ENCODE data around the gene STARD13.

Gene STARD13

DNA sequence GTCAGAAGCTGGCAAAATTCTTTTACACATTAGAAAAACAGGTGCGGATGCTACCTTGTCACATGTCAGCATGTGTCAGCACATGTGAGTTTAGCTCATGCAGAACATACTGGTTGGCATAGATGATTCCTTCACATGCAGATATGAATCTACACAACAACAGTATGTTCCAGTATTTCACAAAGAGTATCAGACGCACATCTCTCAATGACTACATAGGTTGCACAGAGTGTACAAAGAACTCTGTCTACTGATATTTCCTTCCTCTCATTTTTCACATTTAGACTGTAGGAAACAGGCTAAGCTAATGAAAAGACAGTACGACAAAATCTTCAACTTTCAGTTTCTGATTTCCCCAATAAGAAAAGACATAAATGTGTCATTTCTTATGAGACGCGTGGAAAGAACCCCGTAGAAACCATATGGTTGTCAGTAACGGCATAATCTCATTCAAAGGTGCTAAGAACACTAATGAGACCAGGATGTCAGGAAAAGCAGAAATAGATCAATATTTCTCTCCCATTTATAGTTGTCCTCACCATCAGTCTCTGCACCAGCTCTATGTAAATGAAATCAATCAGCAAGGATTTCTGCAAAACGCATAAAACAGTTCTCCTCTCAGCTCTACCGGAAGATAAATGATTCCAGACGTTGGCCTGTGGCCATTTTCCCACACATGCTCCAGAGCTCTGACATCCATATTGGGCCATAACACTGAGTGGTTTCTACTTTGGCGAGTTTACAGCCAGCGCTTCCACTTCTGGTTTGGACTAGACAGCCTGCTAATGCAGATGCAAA, 81.2 kb downstream of the STARD13 start:
- no peak for DNase-seq (ENCODE audit: low read depth in 2 of 3, low spot score in 1 of 3)

DNA sequence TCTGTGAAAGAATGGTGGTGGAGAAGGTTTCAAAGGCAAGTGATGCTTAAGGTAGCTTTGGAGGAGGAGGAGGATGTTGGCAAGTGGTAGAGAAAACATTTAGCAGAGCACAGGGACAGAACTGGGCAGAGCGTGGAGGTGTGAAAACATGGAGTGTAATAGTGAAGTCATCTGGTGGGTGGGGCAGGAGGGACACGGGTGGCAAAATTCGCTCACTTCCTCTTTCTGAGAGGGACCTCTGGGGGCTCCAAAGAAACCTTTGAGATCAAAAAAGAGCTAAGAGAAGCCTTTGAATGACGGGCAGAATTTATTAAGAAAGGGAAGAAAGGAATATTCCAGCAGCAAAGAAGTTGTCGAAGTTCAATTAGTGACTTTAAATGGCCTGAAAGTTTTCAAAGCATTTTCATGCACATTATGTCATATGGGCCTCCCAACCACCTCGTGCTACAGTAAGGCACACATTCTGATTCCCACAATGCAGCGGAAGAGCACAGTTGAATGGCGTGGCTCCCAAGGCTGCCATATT, 82.8 kb downstream of the STARD13 start:
- no peak for DNase-seq (ENCODE audit: low read depth in 2 of 3, low spot score in 1 of 3)

DNA sequence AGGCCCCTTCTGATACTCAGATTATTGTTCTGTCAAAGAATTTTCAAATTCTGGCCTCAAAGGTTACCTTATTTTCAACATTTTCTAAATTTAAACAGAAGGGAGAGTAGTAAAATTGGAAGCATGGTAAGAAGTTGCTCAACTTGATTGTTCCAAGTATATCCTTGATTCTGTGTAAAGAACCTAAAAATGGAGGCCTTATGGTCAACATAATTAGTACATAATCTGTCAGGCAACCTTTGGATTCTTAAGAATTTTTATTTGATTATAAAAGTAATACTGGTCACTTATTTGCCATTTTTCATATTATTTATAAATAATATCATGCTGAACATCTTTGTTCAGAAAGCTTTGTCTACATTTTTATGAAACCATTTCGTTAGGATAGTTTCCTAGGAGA, 83.9 kb downstream of the STARD13 start:
- no peak for DNase-seq (ENCODE audit: low read depth in 2 of 3, low spot score in 1 of 3)

DNA sequence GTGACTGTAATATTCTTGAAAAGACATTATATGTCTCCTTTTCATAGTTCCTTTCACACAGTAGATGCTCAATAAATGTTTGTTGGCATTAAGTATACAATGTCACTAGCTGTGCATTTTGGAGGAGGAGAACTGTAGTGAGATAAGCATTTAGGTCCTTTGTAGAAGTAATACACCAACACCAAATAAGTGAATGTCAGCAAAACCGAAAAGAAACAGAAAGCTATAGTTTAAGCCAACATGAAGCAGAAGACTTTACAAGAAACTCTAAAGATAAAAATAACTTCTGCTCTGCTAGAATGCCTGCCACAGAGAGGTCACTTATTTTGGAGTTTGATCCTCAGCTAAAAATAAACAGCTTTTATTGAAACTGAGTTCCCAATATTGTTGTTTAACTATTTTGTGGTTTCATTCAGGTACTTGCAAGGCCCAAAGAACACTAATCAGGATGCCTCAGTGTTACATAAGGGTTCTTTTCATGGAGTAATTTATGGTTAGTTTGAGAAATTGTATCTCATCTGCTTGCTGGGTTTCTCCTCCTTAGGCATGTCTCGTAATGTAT, 86.2 kb downstream of the STARD13 start:
- no peak for DNase-seq (ENCODE audit: low read depth in 2 of 3, low spot score in 1 of 3)

DNA sequence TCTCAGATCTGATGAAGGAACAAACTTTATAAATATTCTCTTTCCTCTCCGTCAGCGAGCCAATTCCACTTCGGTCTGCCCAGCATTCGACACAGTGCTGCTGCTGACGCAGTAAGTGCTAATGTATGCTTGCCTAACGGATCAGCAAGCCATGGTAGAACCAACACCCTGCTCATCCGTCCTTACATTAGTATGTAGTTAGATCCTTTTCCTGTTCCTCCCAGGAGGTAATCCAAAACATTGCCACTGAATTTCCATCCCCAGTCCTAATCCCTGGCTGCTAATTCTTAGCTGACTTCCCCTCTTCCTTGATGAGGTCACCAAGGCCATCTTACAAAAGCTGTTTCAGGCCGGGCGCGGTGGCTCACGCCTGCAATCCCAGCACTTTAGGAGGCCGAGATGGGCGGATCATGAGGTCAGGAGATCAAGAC, 88.0 kb downstream of the STARD13 start:
- DNase-seq (ENCODE audit: low read depth in 2 of 3, low spot score in 1 of 3), result no peak

DNA sequence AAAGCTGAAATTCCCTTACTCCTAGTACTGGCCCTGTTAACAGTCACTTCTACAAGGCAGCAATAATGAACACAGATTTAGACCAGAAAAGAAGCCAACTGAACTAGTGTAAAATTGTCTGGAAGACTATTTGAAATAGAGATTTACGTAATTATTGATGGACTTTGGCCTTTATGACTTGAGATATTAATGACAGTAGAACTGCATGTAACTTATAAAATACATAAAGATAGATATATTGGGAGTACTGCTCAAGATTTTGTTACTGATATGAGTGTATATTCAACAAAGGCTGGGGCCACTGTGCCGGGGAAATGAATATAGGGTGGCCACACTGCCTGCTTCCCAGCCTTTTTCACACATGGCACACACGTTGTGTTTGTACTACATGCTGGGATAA, 88.8 kb downstream of the STARD13 start:
- no peak for DNase-seq (ENCODE audit: low read depth in 2 of 3, low spot score in 1 of 3)

DNA sequence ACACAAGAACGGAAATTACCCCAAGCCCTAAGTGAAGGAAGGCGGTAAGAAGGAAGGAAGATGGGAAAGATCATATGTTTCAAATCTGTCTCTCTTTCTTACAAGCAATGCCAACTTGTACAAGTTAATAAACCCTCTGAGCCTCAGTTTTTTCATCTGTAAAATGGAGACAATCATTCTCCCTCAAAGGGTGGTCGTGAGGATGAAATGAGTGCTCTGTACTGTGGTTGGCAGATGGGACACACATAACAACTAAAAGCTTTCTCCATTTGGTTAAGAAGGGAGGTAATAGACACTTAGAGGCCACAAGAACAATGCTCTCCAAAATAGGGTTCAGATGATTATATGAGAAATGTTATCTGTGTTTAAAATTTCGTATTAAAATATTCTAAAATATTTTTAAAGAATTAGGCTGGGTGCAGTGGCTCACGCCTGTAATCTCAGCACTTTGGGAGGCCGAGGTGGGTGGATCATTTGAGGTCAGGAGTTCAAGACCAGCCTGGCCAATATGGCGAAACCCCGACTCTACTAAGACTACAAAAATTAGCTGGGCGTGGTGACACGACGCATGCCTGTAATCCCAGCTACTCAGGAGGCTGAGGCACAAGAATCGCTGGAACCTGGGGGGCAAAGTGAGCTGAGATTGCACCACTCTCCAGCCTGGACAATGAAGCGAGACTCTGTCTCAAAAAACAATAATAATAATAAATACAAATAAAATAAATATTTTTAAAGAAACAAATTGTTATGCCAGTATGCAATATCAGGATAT, 89.7 kb downstream of the STARD13 start:
- no peak for DNase-seq (ENCODE audit: low read depth in 2 of 3, low spot score in 1 of 3)

DNA sequence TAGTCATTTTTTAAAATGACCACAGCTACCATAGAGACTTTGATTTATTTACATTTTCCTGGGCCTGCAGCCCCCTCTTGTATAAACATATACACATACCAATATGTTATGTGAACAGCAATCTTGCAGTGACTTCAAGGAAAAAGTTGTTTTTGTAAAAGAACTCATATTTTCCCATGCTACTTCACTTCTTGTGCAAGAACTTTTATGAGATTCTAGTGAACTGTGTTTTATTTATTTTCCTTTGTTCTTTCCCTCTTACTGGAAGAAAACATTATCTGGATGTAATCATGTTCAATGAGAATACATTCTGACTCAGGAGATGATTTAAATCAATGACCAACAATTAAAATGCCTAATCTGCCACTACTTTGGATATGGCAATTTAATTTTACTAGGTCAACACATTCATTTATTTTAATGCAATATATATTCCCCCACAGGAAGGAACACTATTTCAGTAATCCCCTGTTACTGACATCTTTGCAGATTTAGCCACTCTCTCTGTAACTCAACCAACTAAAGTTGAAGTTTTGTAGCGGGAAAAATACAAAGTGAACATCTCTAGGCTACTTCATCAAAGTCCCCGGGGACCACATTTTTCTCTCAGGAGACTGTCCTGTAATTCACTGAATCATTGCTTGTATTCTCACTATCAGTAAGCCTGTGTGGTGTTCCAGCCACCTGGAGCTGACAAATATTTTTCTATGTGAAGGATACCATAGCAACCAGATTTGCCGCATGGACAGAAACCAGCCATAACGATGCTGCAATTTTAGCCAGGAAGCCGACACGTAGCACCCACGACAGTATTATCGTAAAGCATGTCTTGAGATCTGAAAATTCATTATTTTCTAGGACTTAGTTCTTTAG, 90.5 kb downstream of the STARD13 start:
- DNase-seq (ENCODE audit: low read depth in 2 of 3, low spot score in 1 of 3), result no peak

DNA sequence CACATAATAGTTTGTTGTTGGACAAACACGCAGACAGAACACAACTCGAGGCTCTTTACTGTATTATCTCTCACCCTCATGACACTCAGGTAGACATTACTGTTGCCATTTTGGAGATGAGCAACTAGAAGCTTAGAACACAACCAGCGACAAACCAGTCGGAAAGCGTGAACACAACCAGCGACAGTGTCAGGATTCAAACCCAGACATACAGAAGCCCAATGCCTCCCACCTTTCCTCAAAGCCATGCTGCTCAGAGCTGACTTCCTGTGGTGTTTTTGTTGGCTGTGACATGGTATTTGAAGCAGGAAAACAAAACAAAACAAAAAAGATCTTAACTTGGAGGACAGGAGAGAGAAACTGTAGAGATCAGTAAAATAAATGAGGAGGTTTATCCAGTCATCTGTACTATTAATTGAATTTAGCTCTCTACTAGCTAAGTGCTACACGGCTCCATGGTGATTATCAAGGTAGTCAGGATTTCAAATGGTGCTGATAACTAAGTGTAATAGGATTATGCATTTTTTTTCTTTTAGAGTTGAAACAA, 92.1 kb downstream of the STARD13 start:
- no peak for DNase-seq (ENCODE audit: low read depth in 2 of 3, low spot score in 1 of 3)

DNA sequence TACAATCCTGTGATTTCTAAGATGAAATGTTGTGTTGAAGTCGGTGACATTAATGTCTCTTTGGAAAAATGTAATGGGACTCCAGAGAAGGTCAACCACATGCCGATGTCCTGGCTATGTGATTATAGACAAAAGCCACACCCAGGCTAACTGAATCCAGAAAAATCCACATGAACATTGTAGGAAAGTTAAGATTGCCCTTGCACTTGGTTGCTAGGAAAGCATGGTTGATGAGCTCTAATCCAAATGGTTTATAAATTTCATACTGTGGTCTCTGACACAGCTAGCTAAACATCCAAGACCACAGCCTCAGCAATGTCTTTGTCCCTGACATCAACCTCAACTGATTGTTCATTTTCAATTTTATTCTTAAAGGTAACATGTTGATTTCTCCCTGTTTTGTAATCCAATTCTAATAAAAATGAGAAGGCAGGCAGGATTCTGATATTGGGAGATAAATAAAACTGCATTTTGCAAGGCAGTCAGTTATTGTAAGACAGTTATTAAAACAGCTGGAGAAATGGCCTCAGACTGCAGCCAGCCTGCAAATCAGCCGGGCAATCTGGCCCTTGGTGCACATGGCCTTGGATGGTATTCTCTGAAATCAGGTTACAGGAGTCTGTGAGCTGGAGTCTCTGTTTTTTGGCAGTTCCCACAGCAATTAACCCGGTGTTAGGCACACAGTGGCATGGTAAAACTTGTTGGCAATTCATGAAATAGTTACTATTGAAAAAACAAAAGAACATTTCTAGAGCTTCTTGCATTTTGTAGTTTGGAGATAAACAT, 93.9 kb downstream of the STARD13 start:
- DNase-seq (ENCODE audit: low read depth in 2 of 3, low spot score in 1 of 3), result no peak

DNA sequence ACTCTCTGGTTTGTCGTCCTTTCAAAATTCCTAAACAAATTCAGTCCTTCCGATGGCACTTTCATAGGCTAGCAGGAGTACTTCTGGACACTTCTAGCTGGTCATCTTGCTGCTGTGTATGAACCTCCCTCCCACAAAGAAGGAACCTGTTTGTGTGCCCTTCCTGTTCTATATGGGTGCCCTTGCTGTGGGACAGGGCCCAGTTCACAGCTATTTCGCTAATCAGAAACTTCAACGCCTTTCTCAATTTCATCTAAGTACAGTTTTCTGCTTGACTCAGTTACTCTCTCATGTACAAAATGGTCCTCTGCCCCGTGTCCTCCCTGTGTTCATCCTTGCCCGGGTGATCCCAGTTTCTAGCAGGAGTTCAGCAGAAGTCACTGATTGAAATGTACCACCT, 96.1 kb downstream of the STARD13 start:
- DNase-seq (ENCODE audit: low read depth in 2 of 3, low spot score in 1 of 3), result no peak

DNA sequence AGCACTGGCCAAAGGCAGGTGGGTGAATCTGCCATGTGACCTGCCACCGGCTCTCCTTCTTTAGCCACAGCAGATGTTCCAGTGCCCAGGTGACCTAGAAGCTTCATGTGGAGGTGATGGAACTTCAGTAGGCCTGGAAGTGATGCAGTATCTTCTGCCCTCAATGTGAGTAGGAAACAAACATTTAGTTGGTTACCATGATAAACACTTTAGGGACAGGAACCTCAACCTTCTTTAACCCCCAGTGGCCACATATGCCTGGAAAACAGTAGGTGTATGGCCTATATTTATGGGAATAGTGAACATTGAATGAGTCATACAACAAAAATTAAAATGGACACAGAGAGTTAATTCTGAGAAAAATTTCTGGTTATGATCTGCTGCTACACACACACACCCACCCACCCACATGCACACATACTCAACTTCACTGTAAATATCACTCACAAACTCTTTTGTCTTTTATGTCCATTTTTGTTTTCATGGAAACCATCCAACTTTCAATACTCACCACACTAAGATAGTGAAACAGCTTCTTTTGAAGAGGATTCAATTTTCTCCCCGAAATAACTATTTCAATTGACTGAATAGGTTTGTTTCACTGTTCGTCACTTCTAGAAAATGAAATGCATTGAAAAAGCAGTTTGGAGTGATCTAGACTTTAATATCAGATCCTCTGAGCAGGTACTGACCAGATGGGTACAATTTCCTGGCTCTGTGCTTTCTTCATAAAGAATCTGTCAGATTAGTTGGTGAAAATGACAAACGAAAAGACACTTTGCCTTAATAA, 97.3 kb downstream of the STARD13 start:
- DNase-seq (ENCODE audit: low read depth in 2 of 3, low spot score in 1 of 3), result peak in 1 of 3 donors; percentile 0

DNA sequence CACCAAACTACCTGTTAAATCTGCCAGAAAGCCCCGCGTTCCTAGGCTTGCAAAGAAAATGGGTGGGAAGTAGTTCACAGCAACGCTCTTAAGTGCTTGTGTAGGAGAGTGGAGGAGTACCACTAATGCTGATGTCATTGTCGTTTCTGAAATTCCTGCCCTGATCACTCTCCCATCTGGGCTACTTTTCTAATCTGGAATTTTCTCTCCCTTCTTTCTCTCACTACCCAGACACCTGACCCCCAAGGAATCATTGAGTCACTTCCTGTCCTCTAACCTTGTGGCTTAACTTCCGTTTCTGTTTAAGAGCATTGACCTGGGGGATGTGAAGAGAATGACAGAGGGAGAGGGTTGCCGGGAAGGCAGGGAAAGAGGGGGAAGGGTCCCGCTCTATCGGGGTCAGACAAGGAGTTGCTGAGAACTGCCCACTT, 98.7 kb downstream of the STARD13 start:
- DNase-seq (ENCODE audit: low read depth in 2 of 3, low spot score in 1 of 3), result no peak

DNA sequence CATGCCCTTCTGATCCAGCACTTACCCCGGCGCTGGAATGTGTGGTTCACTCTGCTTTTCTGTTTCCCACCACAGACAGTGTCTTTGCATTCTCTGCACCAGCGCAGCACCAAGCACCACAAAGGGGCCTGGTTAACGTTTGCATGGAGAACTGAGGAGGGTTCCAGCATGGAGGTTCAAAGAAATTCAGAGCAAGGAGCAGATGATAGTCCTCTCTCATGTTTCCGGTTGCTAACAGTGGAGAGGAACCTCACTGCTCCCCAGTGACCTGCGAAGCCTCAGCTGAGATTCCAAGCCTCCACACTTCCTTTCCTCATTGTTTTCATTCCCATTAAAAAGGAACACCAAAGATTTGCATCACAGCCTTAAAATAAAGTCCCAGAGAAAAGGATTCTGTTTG, 99.7 kb downstream of the STARD13 start:
- DNase-seq (ENCODE audit: low read depth in 2 of 3, low spot score in 1 of 3), result no peak

DNA sequence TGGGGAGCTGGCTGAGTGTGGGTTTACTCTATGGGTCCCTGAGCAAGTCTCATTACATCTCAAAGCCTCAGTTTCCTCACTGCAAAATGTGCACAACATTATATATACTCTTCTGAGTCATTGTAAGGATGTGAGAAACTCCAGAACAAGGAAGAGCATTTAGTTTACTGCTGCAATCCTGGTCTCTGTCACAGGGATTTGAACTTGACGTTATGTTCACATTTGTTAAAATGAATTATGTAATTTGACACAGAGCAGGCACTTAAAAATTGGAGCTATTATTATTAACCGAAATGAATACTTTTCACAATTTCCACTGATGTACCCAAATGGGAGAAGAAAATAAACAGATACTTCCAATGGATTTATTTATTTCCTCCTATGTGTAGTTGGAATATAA, 101.0 kb downstream of the STARD13 start:
- no peak for DNase-seq (ENCODE audit: low read depth in 2 of 3, low spot score in 1 of 3)

DNA sequence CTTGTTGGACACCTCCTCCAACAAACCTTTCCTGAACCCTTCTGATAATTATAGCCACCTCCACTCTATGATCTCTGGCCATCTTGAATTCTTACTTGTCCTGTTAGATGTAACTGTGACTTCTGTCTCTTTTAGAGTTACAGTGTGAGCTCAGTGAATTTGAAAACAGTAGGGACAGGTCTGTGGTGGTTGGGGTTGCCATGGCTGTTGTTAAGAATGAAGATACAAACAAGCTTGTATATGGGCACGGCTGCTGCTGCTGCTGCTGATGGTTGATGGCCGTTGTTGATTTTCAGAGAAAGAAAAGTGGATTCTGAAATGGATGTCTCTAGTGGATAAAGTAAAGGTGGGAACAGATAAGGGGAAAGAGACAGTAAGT, 101.5 kb downstream of the STARD13 start:
- DNase-seq (ENCODE audit: low read depth in 2 of 3, low spot score in 1 of 3), result no peak

DNA sequence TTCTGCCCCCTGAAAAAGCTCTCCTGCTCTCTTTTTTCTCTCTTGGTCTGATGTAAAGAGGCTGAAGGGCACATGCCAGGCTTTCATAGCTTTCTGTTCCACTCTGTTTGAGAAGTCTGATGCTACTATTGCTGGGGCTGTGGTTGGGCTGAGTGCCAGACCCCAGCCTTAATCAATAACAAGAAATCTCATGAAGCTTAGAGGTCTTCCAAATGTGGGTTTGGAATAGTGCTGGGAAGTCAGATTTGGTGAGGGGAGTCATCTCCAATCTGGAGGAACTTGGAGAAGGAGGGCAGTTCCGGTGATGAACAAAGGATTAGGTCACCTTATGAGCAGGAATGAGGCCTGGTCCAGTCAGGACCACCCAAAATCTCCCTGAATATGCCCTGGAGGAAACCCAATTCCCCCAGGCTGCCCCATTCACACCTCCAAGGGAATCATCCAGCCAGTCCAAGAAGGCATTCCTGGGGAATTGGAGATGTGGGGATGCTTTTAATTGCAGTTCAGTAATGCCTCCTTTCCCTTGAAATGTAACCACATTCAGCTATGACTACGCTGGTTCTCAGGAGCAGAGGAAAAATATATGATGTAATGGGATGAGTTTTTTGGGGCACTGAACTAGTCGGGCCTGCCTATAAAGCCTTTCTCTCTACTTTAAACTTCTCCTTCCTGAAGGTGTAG, 102.0 kb downstream of the STARD13 start:
- DNase-seq (ENCODE audit: low read depth in 2 of 3, low spot score in 1 of 3), result no peak

DNA sequence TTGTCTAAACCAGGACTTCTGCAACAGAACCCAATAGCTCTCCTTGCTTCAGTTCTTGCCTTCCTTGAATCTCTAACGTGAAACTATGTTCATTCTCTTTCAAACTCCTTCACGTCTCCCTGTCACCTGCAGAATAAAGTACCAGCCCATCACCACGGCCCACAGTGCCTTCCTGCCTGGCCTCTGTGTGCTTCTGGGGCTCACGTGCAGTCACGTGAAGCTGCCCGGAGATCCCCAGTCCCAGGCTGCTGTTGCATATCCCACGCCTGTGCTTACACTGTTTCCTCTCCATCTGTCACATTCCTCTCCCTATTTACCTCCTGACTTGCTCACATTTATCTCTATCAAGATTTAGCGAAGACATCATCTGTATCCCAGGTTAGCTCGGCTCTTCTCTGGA, 102.8 kb downstream of the STARD13 start:
- no peak for DNase-seq (ENCODE audit: low read depth in 2 of 3, low spot score in 1 of 3)

DNA sequence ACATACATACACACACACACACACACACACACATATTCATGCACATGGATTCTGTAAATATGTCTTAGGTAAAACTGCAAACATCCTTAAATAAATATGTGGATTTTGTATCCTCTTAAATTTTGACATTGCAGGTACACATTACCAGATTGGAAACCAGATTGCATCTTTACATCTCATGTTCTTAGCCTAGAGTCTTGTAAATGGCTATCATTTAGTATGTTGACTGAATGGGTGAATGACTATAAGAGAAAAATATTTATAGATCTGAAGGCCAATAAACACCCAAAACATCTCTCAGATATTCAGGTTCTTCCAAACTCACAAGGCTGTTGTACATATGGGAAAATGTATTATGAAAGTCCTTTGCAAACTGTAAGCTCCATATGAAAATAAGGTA, 104.3 kb downstream of the STARD13 start:
- DNase-seq (ENCODE audit: low read depth in 2 of 3, low spot score in 1 of 3), result no peak

All from stimulated activated CD4-positive, alpha-beta T cell treated with anti-CD3 and anti-CD28 coated beads, Interleukin-12 subunit alpha, Interleukin-12 subunit beta, amount 100 ng/mL, for 48 hours (primary cell).